Erythroblast (primary cell): Measurements from ENCODE around the gene TRIOBP.
A peak's percentile ranks its signal among the peaks of the same experiment; 100 is the strongest.

Experiments used
- GATA1 ChIP-seq: IDR thresholded peaks from 2 replicates; pipeline ENCODE4 v1.6.1; 2011; ENCODE audit warnings: low read depth, mild to moderate bottlenecking, control low read depth, low read length, moderate library complexity
- POLR2A ChIP-seq: IDR thresholded peaks from 2 replicates; pipeline ENCODE4 v1.6.1; 2011; ENCODE audit warnings: mild to moderate bottlenecking, low read length

- TF ChIP-seq POLR2A, result peak; percentile 20
- TF ChIP-seq GATA1, result no peak
These were observed 21.6 kb upstream of the TRIOBP start, which contains the start of gene LGALS1 for GRCh38 chr22:37674951-37675929.
